Subcutaneous adipose tissue (tissue), 4 donors: ENCODE data around the gene VPS18. TPM values are rescaled to one million over a fixed set of nuclear protein-coding genes. Genes with fewer than 3 reads are reported as not detected.

Experiments used
- CTCF ChIP-seq: fragments of 450-650 bp; IDR thresholded peaks from one replicate; pipeline ENCODE4 v1.5.1; 2016; ENCODE audit warnings: low read depth, mild to moderate bottlenecking, control low read depth, antibody characterized with exemption, moderate library complexity
- total RNA-seq, 4 donors: library from RNA; depleted of rRNA; stranded (reverse); fragments of >200 nt; gene quantifications; one replicate each; pipeline ENCODE4 v1.1.0, GENCODE V29; 2016

Gene VPS18
- total RNA-seq, 4 donors from 2014 or later: 10.9 to 20.9 (median 19.6) TPM

DNA sequence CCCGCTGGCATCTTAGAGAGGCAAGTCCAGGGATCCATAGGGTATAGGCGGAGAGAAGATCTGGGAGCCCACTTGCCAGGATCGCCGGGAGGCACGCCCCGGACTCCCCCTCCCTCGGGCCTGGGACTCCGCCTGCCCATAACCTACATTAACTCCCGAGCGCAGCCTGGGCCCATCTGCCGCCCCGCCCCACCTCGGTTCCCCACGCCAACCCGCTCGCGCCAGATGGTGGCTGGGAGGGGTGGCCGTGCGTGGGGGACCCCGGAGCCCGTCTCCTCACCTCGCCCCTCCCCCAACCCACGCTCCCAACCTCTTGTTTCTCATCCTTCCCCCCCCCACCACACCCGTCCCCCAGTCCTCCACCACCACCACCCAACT is 33.2 kb downstream of the VPS18 start:
- no peak for TF ChIP-seq CTCF

DNA sequence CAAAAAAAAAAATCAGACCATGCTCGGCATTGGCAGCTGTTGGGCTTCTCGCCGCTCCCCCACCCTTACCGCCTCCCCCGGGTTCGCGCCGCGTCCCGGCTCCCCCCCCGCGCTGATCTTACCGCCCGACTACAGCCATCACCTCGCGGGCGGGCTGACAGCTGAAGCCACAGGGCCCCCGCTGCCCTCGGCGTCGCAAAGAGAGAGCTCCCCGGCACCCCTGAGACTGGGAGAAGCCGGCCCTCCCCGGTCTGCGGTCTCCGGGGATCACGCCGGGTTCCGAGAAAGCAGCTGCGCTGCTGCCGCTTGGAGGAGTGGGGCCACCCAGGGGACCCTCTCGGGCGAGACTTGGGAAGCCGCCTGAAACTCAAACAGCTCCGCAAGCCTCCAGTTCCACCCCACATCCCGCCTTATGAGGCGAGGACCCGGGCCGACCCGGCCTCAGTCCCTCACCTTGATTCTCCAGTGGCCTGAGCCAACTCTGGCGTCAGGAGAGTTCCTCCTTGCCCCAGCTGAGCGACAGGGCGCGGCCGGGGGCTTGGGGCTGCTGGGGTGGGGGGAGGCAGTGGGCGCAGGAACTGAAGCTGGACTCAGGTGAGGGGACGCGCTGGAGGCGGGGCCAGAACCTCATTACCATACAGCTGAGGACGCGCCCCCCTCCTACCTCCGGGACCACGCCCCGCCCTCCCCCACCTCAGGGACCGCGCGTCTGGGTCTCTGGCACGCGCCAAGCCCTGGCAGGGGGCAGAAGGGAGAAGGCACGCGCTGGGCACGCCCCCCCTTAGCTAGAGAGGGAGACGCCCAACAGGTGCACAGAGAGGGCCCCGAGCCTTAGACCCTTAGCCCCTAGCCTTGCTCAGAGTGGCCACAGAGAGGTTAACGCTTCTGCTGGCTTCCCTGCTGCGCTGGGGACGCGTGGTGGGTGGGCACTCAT is 33.9 kb downstream of the VPS18 start:
- no peak for TF ChIP-seq CTCF

DNA sequence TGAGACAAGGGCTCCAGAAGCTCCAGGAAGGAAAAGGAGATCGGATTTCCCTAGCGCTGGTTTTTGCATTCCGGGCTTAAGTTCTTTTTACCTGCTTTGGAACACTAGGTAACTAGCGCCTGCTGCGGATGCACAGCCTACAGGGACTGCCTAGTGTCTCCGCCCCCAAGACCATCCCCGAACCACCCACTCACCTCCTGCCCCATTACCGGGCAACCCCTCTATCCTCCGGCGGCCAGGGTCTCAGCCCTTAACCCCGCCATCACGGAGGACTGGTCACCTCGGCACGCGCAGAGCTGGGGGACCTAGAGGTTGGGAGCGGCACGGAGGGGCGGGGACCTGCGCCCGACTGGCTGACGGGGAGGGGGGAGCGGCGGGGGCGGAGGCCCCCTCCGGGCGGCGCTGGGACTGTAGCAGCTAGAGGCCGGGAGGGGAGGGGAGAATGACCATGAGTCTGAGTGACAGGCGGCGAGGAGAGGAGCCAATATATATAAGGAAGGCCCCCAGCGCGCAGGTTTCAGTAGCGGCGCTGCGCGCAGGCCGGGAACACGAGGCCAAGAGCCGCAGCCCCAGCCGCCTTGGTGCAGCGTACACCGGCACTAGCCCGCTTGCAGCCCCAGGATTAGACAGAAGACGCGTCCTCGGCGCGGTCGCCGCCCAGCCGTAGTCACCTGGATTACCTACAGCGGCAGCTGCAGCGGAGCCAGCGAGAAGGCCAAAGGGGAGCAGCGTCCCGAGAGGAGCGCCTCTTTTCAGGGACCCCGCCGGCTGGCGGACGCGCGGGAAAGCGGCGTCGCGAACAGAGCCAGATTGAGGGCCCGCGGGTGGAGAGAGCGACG is 34.8 kb downstream of the VPS18 start, which contains the start of gene DLL4:
TSS of gene DLL4 (plus strand) at position 520 of the 839 bp plus-strand sequence. CDS start 329 bp downstream, outside the sequence.
- TF ChIP-seq CTCF: no peak

DNA sequence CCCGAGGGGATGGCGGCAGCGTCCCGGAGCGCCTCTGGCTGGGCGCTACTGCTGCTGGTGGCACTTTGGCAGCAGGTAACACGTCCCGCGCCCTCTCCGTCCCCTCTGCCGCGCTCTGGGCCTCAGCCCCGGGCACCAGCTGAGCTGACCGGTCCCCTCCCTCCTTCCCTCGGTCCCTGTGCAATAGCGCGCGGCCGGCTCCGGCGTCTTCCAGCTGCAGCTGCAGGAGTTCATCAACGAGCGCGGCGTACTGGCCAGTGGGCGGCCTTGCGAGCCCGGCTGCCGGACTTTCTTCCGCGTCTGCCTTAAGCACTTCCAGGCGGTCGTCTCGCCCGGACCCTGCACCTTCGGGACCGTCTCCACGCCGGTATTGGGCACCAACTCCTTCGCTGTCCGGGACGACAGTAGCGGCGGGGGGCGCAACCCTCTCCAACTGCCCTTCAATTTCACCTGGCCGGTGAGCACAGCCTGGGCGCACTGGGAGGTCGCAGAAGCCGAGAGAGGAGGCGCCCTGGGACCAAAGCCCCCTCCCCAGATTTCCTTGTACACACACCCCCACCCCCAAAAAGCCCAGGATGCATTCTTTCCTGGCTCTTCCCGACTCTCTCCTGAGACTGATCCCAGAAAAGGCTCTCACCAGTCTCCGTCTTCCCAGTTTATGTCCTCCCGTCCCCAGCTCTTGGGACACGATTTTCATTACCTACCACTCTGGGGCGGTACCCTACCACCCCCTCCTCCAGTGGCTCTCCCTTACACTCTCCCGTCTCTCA is 35.6 kb downstream of the VPS18 start:
- no peak for TF ChIP-seq CTCF

GRCh38 chr15:40930430-40931299 is 36.4 kb downstream of the VPS18 start:
- no peak for TF ChIP-seq CTCF

DNA sequence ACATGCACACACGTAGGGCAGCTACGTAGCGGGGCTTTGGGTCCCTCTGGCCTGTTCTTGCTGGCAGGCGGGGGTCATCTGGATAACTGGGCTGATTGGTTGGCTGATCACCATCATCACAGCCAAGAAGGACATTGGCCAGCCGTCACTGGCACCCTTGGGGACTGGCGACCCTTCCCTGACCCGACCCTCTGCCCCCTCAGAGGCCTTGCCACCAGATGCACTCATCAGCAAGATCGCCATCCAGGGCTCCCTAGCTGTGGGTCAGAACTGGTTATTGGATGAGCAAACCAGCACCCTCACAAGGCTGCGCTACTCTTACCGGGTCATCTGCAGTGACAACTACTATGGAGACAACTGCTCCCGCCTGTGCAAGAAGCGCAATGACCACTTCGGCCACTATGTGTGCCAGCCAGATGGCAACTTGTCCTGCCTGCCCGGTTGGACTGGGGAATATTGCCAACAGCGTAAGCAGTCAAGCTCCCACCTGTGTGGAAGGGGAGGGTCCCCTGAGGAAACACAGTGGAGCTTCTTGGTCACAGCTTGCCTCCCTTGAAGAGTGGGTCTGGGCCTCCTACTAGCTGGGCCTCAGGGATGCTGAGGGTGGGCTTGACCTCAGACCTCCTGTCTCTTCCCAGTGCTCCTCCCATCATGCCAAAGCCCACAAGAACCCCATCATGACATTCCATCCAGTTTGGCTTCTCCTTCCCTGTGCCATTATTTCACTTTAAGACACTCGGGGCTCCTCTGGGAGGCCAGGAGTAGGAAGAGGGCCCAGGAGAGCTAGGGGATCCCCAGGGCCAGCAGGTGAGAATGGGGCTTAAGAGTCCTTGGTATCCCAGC is 37.3 kb downstream of the VPS18 start:
- TF ChIP-seq CTCF: no peak
